HG02981 (cell line): Measurements from ENCODE around the gene RUNX2.
"Not testable (repeated sequence)": the region's sequence is repeated elsewhere in the genome, so short reads cannot be mapped to it uniquely, and the experiment has no call there.

Experiments used
- ATAC-seq: cut with Tn5 transposase; IDR thresholded peaks from one replicate; pipeline ENCODE4 v1.9.1; 2021; ENCODE audit warnings: mild to moderate bottlenecking, moderate library complexity; ENCODE audit not compliant: unreplicated experiment

Gene RUNX2

DNA sequence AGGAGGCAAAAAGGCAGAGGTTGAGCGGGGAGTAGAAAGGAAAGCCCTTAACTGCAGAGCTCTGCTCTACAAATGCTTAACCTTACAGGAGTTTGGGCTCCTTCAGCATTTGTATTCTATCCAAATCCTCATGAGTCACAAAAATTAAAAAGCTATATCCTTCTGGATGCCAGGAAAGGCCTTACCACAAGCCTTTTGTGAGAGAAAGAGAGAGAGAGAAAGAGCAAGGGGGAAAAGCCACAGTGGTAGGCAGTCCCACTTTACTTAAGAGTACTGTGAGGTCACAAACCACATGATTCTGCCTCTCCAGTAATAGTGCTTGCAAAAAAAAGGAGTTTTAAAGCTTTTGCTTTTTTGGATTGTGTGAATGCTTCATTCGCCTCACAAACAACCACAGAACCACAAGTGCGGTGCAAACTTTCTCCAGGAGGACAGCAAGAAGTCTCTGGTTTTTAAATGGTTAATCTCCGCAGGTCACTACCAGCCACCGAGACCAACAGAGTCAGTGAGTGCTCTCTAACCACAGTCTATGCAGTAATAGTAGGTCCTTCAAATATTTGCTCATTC, at the start of gene RUNX2:
Gene RUNX2 (plus strand): TSS at position 375 of the 567 bp plus-strand sequence. CDS start 397 bp downstream, outside the sequence.
- no peak for ATAC-seq

DNA sequence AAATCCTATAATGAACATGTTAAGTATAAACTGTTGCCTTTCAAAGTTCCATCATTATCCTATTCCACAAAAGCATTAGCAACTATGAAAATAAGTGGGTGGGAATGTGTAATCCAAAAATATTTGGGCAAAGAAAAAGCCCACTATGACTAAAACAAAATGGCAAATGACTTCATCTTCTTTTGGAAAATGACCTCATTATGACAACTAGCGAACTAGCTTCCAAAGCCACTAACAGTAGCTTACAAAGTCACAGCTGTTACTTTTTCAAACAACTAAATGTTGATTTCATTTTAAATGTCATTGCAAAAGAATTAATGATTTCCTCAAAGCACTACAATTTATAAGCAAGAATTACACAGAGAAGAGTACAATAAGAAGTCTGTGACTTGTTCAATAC, 49.8 kb upstream of the RUNX2 start:
- no peak for ATAC-seq

DNA sequence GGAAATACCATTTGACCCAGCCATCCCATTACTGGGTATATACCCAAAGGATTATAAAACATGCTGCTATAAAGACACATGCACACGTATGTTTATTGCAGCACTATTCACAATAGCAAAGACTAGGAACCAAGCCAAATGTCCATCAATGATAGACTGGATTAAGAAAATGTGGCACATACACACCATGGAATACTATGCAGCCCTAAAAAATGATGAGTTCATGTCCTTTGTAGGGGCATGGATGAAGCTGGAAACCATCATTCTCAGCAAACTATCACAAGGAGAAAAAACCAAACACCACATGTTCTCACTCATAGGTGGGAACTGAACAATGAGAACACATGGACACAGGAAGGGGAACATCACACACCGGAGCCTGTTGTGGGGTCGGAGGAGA, 41.4 kb upstream of the RUNX2 start:
- ATAC-seq = not testable (repeated sequence)

DNA sequence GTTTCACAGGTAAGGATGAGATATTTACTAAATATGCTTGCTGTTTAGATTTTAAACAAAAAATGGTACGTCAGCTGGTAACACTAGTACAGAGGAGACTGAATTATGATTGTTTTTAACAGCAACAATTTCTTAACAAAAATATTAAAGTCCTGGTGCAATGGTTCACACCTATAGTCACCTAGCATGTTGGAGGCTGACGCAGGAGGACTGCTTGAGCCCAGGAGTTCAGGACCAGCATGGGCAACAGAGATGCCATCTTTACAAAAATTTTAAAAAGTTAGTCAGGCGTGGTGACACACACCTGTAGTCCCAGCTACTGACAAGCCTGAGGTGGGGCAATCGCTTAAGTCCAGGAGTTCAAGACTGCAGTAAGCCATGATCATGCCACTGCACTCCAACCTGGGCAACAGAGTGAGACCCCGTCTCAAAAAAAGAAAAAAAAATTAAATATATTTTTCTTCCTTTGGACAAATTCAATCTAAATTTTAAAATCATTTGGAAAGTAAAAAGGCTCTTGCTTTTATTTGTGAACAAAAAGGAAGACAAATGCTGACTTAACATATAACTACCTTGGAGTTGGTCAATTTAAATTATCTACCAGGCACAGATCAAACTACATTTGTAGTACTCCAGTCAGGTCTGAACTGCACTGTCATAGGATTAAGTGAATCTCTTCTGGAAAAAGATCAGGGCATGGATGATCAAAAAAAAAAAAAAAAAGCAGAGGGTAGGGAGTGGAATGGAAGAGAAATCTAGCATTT, 38.2 kb upstream of the RUNX2 start:
- ATAC-seq = no peak

DNA sequence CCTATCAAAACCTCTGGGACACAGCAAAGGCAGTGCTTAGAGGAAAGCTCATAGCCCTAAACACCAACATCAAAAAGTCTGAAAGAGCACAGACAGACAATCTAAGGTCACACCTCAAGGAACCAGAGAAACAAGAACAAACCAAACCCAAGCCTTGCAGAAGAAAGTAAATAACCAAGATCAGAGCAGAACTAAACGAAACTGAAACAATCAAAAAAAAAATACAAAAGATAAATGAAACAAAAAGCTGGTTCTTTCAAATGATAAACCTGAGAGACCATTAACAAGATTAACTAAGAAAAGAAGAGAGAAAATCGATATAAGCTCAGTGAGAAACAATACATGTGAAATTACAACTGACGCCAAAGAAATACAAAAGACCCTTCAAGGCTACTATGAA, 34.8 kb upstream of the RUNX2 start:
- ATAC-seq = no peak

DNA sequence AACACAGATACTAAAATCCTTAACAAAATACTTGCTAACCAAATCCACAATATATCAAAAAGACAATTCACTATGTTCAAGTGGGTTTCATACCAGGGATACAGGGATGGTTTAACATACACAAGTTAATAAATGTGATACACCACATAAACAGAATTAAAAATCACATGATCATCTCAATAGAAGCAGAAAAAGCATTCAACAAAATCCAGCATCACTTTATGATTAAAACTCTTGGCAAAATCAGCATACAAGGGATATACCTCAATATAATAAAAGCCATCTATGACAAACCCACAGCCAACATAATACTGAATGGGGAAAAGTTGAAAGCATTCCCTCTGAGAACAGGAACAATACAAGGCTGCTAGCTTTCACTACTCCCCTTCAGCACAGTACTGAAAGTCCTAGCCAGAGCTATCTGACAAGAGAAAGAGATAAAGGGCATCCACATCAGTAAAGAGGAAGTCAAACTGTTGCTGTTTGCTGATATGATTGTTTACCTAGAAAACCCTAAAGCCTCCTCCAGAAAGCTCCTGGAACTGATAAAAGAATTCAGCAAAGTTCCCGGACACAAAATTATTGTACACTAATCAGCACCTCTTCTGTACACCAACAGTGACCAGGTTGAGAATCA, 33.9 kb upstream of the RUNX2 start:
- ATAC-seq = not testable (repeated sequence)

DNA sequence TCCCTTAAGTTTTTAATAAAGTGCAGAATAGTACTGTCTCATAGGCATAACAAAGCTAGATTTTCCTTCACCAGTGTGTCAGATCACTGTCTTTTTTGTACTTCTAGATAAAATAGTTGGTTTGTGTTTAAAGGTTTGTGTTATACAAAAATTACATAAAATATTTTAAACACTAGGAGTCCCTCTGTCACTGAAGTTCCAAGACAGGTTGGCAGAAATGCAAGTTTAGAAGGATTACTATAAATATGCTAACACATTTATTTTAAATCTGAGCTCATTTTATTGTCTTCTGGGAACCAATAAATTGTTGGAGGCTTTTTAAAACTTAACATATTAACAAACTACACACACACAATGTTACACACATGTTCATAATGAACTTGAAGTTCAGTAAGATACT, 30.8 kb upstream of the RUNX2 start:
- no peak for ATAC-seq

DNA sequence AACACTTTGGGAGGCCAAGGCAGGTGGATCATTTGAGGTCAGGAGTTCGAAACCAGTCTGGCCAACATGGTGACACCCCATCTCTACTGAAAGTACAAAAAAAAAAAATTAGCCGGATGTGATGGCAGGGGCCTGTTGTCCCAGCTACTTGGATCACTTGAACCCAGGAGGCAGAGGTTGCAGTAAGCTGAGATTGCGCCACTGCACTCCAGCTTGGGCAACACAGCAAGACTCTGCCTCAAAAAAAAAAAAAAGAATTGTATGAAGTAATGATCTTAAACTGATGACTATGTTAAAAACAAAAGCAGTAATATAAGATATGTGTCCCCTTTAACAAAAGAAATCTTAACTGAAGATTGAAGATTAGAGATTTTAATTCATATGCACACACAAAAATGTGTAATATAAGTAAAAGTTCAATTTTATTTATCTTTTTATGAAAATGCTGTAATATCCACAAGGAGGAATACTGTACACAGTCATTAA, 29.0 kb upstream of the RUNX2 start:
- ATAC-seq = no peak

DNA sequence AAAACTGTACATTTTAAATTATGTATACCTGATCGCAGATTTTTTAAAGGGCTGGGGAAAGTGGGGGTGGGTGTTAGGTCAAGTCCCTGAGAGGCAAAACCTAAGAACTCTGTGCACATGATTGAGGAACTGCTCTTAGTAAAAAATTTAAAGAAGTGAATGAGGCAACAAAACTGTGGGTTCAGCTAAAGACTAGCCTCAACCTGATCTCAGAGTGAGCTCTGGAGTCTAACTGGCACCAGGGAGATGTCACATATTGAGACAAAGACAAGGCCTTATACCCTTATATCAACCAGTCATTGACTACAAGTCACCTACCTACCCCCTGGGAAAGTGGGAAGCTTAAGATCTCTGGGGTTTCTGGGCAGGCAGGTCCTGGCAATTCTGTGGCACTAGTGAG, 27.4 kb upstream of the RUNX2 start:
- ATAC-seq = no peak

DNA sequence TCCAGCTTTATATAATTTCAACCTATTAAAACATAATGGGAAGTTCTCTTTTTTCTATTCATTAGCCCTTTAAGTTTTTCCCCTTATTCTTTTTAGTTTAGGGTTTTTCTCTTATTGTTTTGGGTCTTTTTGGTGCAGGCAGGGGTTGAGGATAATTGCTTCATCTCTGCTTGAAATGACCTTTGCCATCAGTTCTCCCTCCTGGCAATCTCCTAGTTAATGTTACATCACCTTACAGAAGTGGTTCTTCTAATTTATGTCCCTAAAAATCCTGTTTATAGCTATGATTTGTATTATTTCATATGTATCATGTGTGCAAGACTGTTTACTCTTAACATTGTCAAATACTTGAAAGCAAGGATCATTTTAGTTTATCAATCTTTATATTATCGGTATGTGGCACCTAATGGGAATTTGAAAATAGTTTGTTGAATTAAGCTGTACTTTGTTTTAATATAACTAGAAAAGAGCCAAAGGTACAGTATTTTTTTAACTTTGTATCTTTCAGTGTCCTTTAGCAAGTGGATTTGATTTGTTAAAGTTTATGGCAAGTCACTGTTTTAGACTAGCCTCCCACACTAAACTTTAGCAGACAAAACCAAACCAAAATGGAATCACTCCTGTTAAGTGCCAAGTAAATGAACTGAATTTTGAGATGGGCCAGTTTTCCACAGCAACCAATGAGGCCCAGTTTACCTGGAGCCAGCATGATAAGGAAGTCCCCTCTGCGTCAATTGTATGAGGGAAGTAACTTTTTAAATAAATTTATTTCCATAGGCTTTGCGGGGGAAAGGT, 26.6 kb upstream of the RUNX2 start:
- no peak for ATAC-seq

DNA sequence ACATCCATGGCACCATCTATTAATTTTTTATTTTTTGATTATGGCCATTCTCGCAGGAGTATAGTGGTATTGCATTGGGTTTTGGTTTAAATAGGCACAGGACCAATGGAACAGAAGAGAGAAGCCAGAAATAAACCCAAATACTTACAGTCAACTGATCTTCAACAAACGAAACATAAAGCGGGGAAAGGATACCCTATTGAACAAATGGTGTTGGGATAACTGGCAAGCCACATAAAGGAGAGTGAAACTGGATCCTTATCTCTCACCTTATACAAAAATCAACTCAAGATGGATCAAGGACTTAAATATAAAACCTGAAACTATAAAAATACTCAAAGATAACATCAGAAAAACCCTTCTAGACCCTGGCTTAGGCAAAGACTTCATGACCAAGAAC, 25.3 kb upstream of the RUNX2 start:
- ATAC-seq = no peak

DNA sequence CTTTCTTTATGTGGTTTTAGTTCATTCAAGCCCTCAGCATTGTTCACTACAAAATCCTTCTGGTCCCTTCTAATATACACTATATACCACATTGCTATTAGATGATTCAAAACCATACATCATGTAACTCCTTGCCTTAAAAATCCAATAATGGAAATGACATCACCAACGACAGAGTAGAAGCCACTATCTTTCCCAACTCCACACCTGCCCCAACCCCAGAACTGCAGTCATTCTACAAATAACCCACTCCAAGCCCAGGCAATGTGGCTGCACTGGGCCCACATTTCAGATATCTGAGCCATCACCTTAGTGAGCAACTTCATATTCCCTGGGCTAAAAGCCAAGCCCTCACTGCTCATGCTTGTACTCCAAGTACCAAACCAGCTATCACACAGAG, 22.6 kb upstream of the RUNX2 start:
- ATAC-seq = no peak

DNA sequence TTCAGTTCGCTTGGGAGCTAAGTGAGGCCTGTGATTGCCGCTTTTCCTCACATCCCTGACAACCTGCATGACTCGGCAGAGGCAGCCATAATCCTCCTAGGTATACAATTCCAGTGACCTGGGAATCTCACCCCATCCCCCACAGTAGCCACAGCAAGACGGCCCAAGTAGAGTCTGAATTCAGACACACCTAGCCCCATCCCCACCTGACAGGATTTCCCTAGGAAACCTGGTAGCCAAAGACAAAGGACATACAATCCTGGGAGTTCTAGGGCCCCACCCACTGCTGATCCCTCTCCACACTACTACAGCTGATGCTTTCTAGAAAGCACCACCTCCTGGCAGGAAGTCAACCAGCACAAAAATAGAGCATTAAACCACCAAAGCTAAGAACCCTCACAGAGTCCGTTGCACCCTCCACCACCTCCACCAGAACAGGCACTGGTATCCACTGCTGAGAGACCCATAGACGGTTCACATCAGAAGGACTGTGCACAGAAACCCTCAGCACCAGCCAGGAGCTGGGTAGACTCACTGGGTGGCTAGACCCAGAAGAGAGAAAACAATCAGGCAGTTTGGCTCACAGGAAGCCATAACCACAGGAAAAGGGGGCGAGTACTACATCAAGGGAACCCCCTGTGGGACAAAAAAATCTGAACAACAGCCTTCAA, 17.9 kb upstream of the RUNX2 start:
- no peak for ATAC-seq

DNA sequence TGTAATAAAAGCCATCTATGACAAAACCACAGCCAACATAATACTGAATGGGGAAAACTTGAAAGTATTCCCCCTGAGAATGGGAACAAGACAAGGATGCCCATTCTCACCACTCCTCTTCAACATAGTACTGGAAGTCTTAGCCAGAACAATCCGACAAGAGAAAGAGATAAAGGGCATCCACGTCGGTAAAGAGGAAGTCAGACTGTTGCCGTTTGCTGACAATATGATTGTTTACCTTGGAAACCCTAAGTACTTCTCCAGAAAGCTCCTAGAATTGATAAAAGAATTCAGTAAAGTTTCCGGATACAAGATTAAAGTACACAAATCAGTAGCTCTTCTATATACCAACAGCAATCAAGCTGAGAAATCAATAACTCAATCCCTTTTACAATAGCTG, 14.0 kb upstream of the RUNX2 start:
- no peak for ATAC-seq

DNA sequence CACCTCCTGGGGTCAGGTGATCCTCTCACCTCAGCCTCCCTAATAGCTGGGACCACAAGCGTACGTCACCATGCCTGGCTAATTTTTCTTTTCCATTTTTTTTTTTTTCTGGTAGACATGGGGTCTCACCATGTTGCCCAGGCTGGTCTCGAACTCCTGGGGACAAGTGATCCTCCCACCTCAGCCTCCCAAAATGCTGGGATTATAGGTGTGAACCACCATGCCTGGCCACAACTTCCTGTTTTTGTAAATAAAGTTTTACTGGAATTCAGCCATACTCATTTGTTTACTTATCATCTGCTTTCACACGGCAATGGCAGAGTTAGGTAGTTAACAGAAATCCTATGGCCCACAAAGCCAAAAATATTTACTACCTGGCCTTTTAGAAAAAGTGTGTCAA, 7.8 kb upstream of the RUNX2 start:
- ATAC-seq = no peak

DNA sequence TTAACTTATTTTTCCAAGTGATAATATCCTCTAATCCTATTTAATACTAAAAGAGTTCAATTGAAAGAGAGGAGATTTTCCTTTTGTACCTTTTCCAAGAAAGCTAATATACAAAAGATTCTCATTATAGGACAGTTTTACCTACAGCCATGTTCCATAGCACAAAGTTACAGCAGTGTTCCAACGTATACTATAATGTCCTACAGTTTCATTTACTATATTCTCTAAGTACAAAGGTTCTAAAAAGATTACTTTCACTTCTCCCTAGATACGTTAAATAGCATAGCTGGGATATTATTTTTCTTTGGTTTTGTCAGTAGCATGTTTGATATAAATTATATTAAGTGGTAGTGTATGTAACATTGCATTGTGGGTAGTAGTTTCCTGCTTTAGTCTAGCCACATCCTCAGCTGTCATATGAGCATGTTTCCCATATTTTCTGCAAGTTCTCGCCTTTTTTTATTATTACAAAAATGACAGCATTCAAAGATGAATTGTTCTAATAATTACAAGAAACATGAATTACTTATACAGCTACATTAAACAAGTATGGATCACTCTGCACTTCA, 4.4 kb upstream of the RUNX2 start:
- ATAC-seq = no peak

DNA sequence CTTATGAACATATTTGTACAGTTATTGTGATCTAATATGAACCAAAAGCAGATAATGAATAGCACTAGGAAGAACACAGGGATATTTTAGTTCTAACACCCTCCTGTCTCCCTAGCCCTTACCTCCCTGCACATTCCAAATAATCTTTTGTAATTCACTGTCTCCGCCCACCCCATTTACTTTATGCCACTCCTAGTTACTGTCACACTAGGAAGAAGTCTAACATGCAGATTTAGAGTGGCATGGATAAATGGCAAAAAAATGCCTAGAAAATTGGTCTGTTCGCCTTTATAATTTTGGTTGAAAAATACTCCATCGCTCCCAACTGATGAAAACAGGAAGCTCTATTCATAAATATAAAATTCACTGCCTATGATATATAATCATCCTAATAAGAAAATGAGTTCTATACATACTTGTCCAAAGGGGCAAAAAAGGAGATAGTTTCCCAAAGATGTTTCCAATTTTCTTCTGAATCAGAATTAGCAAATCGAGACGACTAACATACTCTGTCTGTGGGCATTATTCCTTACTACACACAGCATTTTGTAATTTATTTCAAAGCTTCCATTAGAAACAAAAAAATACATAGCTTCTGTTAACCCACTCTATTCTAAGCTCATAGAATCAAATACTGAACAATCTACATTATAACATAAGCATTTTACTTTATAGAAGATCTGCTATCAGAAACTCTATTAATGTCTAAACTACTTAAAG, 1.3 kb upstream of the RUNX2 start:
- ATAC-seq = no peak

DNA sequence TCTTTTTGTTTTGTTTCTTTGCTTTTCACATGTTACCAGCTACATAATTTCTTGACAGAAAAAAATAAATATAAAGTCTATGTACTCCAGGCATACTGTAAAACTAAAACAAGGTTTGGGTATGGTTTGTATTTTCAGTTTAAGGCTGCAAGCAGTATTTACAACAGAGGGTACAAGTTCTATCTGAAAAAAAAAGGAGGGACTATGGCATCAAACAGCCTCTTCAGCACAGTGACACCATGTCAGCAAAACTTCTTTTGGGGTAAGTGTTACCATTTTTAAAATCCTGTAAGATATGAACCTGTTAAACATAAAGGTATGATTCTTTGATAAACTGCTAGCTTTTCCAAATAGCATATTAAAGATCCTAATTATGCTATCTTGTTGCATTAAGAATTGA, 393 bp downstream of the RUNX2 start:
- no peak for ATAC-seq

DNA sequence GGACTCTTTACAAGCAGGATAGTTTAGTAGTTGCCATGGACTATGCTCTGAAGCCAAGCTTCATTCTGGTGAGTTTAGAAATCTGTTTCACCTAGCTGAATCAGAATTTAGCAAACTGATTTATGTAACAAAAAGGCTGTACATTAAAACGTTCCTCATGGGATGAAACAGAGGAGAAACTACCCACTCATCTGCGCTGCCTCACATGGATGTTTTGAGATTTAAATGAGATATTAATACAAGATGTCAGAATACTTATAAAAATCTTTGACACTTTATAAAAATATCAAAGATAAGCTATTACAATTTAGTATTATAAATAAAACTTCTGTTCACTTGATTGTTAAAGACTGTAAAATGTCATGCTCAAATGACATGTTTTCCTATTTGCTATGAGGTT, 16.8 kb downstream of the RUNX2 start:
- ATAC-seq = no peak

DNA sequence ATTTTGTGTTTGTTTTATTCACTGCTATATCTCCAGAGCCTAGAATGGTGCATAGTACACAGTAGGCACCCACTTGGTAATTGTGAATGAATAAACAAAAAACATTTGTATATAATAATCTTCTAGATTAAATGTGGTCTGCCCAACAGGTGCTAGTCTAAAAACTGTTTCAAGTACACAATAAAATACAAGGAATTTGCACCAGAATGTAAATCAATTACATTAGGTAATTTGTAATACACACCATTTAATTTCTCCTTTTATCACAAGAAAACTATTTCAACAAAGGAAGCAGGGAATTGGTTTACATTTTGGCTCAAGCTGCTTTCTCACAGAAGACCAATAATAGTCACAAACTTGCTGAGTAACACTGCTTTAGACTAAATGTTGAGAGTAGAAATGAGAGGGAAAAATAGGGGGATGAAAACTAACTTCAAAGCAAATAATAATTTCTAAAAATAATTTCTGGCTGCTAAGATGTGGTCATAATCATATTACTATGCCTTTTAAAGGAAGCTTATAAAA, 22.1 kb downstream of the RUNX2 start:
- no peak for ATAC-seq
